ENCODE measurements around the gene GAB2. TPM values are rescaled to one million over a fixed set of nuclear protein-coding genes. Genes with fewer than 3 reads are reported as not detected.

The GAB2 gene
- total RNA-seq, 1 donor from 2014 or later: 39.9 TPM

- Mint-ChIP-seq H3K27me3 (ENCODE audit: low read depth) (no peaks in the 10 kb centered on the region), H3K9me3 (peaks cover 7% of the 10 kb centered on the region), H3K4me3 (no peak overlapping the region), H3K36me3 (peaks cover 25% of the 10 kb centered on the region), H3K27ac (peak overlapping the region; percentile 1), H3K4me1 (peaks cover 7% of the 10 kb centered on the region)
- no peak for DNase-seq (ENCODE audit: low spot score in 2 of 2, unreplicated experiment in 2 of 2)
- TF ChIP-seq CTCF (IDR thresholded peaks at IDR 0.05; ENCODE audit: unreplicated experiment): no peak
These were observed 166.4 kb downstream of the GAB2 start for GRCh38 chr11:78251083-78251775.

DNA sequence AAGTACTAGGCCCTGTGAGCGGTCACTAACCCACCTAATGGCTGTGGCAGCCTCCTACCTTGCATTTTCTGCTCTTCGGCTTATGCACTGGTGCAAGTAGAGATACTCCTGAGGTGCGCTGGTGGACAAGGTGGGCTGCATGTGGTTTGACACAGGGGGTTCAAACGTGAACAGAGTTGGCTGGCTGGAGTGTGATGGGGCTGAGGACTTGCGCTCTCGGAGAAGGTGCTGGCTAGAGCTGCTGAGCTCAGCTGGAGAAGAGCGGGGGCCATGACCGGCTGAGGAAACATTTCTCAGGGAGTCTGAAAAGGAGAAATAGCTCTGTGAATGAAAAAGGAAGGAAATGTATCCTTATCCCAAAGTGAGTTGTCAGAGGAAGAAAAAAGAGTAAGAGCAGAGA lies 167.5 kb downstream of the GAB2 start:
- H3K27ac Mint-ChIP-seq: no peak overlapping the region

GRCh38 chr11:78248903-78249302 lies 168.7 kb downstream of the GAB2 start:
- Mint-ChIP-seq H3K36me3 (peaks cover 42% of the 10 kb centered on the region), H3K27ac (no peak overlapping the region), H3K4me1 (peaks cover 16% of the 10 kb centered on the region), H3K4me3 (no peak overlapping the region), H3K9me3 (peaks cover 14% of the 10 kb centered on the region), H3K27me3 (ENCODE audit: low read depth) (no peaks in the 10 kb centered on the region)
- DNase-seq (ENCODE audit: low spot score in 2 of 2, unreplicated experiment in 2 of 2): no peak
- TF ChIP-seq CTCF (IDR thresholded peaks at IDR 0.05; ENCODE audit: unreplicated experiment): no peak

More for the DNA sequence above, 167.5 kb downstream of the GAB2 start:
- no peak for DNase-seq (ENCODE audit: low spot score in 2 of 2, unreplicated experiment in 2 of 2)
- Mint-ChIP-seq H3K4me1 (peaks cover 7% of the 10 kb centered on the region), H3K36me3 (peaks cover 32% of the 10 kb centered on the region), H3K9me3 (peaks cover 9% of the 10 kb centered on the region), H3K4me3 (no peak overlapping the region), H3K27me3 (ENCODE audit: low read depth) (no peaks in the 10 kb centered on the region)
- no peak for TF ChIP-seq CTCF (IDR thresholded peaks at IDR 0.05; ENCODE audit: unreplicated experiment)

- H3K27me3 Mint-ChIP-seq (ENCODE audit: low read depth): no peaks in the 10 kb centered on the region
- no peak for TF ChIP-seq CTCF (IDR thresholded peaks at IDR 0.05; ENCODE audit: unreplicated experiment)
- DNase-seq (ENCODE audit: low spot score in 2 of 2, unreplicated experiment in 2 of 2): no peak
- H3K4me3 Mint-ChIP-seq: no peak overlapping the region
- H3K36me3 Mint-ChIP-seq: peaks cover 43% of the 10 kb centered on the region
- peaks cover 16% of the 10 kb centered on the region for H3K4me1 Mint-ChIP-seq
- no peak overlapping the region for H3K27ac Mint-ChIP-seq
- peaks cover 14% of the 10 kb centered on the region for H3K9me3 Mint-ChIP-seq
These were observed 169.4 kb downstream of the GAB2 start for GRCh38 chr11:78248191-78248590.

DNA sequence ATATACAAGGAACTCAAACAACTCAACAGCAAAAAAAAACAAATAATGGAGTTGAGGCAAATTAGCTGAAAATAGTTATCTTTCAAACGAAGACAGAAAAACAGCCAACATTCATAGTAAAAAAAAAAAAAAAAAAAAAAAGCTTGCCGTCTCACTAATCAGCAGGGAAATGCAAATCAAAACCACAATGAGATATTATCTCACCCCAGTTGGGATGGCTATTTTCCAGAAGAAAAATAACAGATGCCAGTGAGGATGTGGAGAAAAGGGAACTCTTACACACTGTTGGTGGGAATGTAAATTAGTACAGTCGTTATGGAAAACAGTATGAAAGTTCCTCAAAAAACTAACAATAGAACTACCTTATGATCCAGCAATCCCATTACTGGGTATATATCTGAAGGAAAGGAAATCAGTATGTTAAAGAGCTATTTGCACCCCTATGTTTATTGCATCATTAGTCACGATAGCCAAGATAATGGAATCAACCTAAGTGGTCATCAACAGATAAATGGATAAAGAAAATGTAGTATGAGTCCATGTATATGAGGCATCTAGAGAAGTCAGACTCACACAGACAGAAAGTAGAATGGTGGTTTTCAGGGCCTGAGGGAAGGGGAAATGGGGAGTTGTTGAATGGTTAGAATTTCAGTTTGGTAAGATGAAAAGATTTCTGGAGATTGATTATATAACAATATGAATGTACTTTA lies 172.9 kb downstream of the GAB2 start:
- no peak for DNase-seq (ENCODE audit: low spot score in 2 of 2, unreplicated experiment in 2 of 2)

More for the DNA sequence above, 172.9 kb downstream of the GAB2 start:
- Mint-ChIP-seq H3K36me3 (peaks cover 56% of the 10 kb centered on the region), H3K4me1 (peaks cover 9% of the 10 kb centered on the region), H3K27me3 (ENCODE audit: low read depth) (no peaks in the 10 kb centered on the region), H3K9me3 (peaks cover 25% of the 10 kb centered on the region), H3K27ac (peak overlapping the region; percentile 1), H3K4me3 (no peak overlapping the region)
- no peak for TF ChIP-seq CTCF (IDR thresholded peaks at IDR 0.05; ENCODE audit: unreplicated experiment)

All from mesothelial cell of epicardium (in vitro differentiated cells).